GM18505 (cell line): ENCODE results near the gene TBRG4.

ENCODE experiments used
- ATAC-seq: cut with Tn5 transposase; IDR thresholded peaks from one replicate; pipeline ENCODE4 v1.9.1; 2021; ENCODE audit not compliant: unreplicated experiment
- POLR2A ChIP-seq: IDR thresholded peaks from 4 replicates; pipeline ENCODE4 v1.6.1; 2011; ENCODE audit warnings: borderline replicate concordance; ENCODE audit not compliant: insufficient read depth, insufficient read length; ENCODE audit errors: extremely low read depth

Gene TBRG4

DNA sequence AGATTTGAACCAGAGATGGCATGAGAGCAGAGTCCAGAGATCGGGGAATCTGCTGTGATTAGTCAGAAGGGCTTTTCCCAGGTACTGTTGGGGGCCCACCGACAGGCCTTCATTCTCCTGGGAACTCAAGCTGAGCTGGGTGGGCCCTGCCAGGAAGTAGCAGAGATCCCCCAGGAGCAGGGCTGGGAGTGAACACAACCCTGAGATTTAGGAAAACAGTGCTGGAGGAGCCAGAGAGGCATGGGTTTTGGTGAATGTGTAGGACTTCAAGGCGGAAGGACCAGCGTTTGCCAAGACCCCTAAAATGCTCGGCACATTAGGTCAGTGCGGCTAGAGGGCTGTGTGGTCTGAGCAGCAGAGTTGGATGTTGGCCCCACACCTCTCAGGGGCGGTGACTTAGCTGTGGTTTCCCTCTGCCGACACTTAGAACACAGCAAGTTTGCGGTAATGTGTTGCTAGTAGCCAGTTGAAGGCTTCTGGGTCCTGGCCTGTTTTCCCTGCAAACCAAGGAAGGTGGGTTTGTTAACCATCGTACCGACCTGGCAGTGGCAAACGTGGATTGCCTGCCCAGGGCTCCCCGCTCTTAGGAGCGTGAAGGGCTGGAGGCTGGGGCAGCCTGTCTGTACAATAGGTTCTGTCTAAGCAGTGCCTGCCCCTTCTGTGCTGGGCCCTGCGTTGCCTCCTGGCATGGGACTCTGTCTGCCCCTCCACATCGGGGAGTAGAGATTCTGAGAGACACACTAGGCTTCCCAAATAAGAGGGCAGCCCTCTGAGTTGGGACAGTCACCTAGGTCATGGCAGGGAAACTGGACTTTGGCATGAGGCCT lies 36.8 kb downstream of the TBRG4 start:
- TF ChIP-seq POLR2A, result no peak
- no peak for ATAC-seq

DNA sequence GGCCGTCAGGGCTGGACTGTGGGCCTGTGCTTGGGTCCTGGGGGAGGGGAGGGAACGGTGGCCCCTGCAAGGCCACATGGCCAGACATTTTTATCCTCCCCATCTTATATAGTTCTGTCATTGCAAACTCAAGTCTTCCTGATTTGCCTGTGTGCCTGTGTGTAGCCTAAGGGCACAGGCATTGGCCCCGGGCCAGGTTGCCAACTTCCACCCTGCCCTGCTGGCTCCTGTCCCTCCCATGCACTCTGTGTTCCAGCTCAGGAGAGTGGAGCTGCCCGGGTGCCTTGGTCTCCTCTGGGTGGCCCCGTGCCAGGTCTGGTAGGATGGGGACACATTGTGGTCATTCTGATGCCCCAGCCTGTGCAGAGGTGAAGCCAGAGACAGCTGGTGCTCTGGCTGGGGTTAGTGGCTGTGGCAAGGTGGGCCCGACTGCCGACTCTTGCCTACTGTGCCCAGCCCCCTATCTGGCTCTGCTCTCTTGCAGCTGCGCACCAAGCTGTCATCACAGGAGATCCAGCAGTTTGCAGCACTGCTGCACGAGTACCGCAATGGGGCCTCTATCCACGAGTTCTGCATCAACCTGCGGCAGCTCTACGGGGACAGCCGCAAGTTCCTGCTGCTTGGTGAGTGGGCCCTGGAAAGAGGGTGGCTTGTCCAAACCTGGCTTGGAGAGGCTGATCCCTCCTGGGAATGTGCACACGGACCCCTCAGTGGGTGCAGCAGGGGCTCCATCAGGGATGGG lies 37.5 kb downstream of the TBRG4 start:
- no peak for ATAC-seq
- no peak for TF ChIP-seq POLR2A

DNA sequence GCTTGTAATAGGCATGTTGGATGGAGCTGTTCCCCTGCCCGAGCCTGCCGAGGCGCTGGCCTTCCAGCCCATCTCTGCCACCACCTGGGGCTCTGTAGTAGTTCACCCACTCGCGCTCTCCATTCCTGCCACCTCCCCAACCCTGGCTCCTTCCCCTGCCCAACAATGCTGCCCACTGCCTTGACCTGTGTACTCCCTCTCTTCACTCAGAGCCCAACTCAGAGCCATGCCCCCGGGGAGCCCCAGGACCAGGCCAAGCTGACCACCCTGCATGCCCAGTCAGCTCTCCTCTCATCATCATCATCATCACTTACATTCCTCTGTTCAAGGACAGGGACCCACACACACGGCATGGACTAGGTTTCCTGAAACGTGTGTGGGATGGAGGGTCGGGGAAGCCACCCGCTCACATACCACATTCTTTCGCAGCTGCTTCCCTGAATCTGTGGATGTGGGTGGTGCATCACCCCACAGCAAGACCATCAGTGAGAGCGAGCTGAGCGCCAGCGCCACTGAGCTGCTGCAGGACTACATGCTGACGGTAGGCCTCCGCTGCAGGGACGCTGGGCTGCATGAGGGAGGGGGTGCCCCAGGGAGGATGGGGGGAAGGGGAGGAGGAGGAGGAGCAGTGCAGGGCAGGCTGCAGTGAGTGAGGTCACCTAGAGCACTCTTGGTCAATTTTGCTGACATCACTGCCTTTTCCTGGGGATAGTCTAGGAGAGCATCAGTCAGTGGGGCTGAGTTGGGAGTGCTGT lies 38.3 kb downstream of the TBRG4 start:
- no peak for ATAC-seq
- TF ChIP-seq POLR2A, result no peak

DNA sequence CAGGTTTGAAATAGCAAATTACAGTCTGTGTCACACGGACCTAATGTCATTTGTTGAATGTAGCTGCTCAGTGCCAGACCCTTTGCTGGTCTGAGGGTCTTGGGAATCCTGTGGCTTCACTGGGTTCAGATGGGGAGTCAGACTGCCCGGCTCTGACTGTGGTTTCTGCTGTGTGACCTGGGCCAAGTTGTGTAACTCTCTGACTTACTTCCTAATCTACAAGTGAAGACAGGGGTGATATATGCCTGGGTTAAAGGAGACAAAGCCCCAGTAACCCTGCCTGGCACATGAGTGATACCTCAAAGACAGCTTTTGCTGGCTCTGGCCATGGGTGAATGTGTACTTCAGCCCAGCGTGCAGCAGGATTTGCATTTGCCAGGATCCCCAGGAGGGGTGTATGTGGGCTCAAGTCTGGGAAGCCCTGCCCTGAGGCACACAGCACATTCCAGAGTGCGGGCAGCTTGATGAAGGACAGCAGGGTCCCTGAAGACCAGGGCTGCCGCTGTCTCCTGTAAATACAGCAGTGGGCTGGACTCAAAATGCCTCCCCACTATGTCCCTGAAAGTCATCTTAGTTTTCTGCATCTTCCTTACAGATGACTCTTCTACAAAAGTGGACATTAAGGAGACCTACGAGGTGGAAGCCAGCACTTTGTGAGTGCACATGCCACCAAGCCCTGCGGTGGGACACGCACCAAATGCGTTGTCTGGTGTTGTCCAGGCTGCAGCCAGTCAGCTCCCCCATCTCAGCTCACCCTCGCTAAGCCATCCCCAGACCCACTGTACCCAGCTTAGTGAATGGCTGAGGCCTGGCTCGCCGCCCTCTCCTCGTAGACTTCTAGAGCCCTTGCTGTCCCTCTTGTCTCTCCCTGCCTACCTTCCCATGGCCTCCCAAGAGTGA lies 39.1 kb downstream of the TBRG4 start:
- TF ChIP-seq POLR2A, result no peak
- no peak for ATAC-seq

DNA sequence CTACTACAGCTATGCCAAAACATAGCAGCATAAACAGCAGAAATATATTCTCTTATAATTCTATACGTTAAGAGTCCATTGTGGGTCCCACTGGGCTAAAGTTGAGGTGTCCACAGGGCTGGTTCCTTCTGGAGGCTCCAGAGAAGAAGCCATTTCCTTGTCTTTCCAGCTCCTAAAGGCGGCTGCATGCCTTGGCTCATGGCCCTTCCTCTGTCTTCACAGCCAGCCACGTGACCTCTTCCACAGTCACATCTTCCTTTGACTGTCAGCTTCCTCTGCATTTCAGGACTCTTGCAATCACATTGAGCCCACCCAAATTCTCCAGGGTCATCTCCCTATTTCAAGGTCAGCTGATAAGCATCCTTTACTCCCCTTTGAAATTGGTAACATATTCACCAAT lies 40.0 kb downstream of the TBRG4 start:
- no peak for ATAC-seq
- TF ChIP-seq POLR2A, result no peak

DNA sequence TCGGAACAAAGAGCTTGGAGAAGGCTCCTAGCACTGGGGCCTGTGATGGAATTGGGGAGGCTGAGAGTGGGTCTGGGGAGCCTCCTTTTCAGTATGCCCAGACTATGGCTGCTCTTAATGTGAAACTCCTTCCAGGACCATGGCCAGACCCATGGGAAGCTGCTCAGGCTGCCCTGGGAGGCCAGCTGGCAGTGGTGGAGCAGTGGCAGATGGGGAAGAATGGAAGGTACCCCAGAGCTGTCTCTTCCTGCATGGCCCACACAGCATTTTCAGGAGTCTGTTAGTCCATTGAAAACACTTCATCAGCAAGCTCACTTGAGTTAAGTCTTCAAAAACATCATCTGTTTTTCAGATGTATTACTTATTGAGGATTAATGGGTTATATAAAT lies 41.2 kb downstream of the TBRG4 start:
- no peak for TF ChIP-seq POLR2A

DNA sequence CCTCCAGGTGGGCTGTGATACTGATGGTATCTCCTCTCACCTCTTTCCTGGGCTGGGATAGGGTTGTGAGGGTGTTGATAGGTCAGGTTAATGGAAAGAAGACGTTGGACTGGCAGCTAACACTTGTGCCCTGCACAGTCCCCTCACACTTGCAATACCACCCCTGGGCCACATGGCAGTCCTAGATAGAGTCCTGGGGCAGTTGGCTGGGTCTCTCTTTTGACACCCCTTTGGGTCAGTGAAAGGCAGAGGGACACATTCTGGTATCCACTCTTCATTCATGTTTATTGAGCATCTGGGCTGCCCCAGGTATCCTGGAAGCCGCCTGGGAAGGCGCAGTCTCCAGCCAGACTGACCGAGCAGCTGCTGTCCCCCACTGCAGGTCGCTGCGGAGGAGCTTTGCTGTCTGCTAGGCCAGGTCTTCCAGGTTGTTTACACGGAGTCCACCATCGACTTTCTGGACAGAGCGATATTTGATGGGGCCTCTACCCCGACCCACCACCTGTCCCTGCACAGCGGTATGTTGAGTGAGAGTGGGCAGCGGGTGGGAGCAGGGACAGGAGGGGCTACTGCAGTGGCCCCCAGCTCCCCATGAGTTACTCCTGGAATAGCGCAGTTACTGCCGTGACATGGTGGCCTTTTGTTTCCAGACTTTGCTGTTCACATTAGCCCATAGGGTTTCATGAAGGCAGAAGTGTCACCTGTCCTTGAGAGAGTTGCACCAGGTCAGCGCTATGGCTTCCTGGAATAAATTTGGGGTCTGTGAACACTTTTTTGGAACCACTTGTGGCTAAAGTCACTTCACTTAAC lies 41.8 kb downstream of the TBRG4 start:
- ATAC-seq, result no peak
- no peak for TF ChIP-seq POLR2A

More for the DNA sequence above, 41.2 kb downstream of the TBRG4 start:
- no peak for ATAC-seq

DNA sequence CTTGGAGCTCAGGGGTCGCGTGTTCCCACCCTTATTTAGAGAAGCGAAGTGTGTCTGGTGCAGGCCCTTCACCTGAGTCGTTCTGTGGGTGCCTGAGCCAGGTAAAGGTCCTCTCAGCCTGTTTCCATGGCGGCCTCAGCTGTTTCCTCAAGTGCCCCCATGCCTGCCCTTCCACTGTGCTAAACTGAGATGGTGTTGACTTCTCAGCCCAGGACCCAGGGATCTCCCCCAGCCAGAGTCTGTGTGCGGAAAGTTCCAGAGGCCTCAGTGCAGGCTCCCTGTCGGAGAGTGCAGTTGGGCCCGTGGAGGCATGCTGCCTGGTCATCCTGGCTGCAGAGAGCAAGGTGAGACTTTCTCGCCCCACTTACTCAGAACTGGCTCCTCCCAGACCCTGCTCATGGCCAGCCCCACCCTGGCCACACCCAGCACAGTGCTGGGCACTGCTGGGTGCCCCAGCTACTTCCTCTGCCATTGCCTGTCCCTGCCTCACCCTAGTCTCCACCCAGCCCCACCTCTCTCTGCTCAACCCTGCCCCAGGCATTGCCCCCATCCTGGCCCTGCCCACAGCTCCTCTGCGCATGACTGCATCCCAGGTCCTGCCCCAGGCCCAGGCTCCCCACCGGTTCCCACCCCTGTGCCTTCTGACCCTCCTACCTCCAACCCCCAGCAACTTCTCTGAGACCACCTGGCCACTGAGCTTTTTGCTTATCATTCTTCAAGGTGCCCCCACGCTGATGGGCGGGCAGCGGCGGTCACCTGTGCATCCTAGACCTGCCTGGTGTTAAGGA lies 43.1 kb downstream of the TBRG4 start:
- no peak for TF ChIP-seq POLR2A
- ATAC-seq, result no peak

DNA sequence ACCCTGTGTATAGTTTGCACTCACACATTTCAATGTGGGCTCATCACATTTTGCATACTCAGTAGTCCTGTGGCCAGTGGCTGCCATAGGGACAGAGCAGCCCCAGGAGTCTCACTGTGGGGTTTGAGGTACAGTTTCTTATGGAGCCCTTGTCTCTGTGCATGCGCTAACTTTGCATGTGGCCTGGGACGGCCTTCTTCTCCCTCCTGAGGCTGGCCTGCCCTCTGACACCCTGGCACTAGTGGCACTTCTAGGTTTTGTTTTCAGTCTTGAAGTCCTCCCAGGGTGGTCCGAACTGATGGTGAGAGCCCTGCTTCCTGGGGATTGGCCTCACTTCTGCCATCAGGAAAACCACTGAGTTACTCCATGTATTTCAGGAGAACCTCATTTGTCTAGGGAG lies 43.9 kb downstream of the TBRG4 start:
- no peak for TF ChIP-seq POLR2A
- no peak for ATAC-seq

DNA sequence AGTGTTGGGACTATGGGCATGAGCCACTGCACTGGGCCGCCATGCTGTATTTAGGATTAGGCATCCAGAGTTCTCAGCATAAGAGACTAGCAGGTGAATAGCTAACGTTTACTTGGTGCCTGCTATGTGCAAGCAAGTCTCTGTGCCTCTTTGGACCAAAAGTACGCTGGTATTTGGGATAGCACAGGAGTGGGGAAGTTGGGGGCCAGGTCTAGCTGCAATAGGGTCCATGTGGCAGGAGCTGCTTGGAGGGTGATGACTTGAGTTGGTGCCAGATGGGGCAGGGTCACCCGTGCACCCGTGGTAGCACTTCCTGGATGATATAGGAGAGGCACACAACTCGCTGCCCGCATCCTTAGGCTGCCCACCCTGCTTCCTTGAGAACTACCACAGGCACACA lies 45.1 kb downstream of the TBRG4 start:
- ATAC-seq, result no peak
- TF ChIP-seq POLR2A, result no peak
